ENCODE data around the gene CLRN3.

- TF ChIP-seq CTCF (IDR thresholded peaks at IDR 0.05; ENCODE audit: poor library complexity) (no peak), EZH2 (IDR thresholded peaks at IDR 0.05; ENCODE audit: borderline replicate concordance) (no peak)
Observed at GRCh38 chr10:127849224-127849623, 43.5 kb downstream of the CLRN3 start.
